GM18507 (cell line): Measurements from ENCODE around the gene ABHD5.

Source experiments
- DNase-seq: peaks from one replicate; pipeline ENCODE4 v3.0.0; 2011; ENCODE audit warnings: low read depth; ENCODE audit not compliant: insufficient read length; ENCODE audit errors: extremely low spot score
- FAIRE-seq: peaks from 2 replicates; lab custom pipeline; 2011; peaks lifted over from hg19 to GRCh38; lab: Jason Lieb, UNC

The ABHD5 gene

GRCh38 chr3:43769885-43770425 is 79.2 kb downstream of the ABHD5 start:
- DNase-seq (no peak), FAIRE-seq (no peak)

GRCh38 chr3:43770426-43771103 is 79.8 kb downstream of the ABHD5 start:
- FAIRE-seq, result no peak
- DNase-seq, result no peak

- DNase-seq (no peak), FAIRE-seq (no peak)
Observed at GRCh38 chr3:43771610-43772009, 80.9 kb downstream of the ABHD5 start.

GRCh38 chr3:43773273-43774094 is 82.7 kb downstream of the ABHD5 start:
- FAIRE-seq (no peak), DNase-seq (no peak)

GRCh38 chr3:43774799-43775198 is 84.1 kb downstream of the ABHD5 start:
- FAIRE-seq (no peak), DNase-seq (no peak)

GRCh38 chr3:43776101-43776500 is 85.4 kb downstream of the ABHD5 start:
- FAIRE-seq (no peak), DNase-seq (no peak)

- FAIRE-seq (no peak), DNase-seq (no peak)
Observed at GRCh38 chr3:43779850-43780249, 89.1 kb downstream of the ABHD5 start.

GRCh38 chr3:43782541-43782940 is 91.8 kb downstream of the ABHD5 start:
- no peak for FAIRE-seq
- no peak for DNase-seq
